ENCODE results near the gene C1orf116. TPM values are rescaled to one million over a fixed set of nuclear protein-coding genes. Genes with fewer than 3 reads are reported as not detected.

Gene C1orf116
- total RNA-seq, 2 experiments from 2014 or later: not detected

DNA sequence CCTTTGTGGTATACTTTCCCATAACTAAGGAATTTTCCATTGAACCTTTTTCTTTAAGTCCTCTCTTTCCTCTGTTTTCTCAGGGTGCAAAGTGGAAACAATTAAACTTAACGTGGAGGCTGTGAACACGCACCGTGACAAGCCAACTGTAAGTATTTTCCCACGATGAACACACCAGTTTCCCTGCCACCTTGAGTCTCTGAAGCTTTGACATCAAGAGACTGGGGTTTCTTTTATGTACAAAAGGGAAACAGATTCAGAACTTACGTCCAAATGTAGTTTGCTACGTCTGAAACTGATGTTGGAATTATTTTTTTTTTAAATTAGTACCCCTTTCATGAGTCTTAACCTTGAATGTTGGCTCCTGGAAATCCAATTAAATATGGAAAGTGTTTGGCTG is 38.9 kb upstream of the C1orf116 start:
- no peaks in the 10 kb centered on the region for H3K36me3 Mint-ChIP-seq
- ChIA-PET CTCF (interaction anchor here (0.5 to 1.3 kb wide), 4 partner anchors 12 to 177 kb away, joined by 3 to 4 read pairs (median 4); no protein-coding TSS in a partner anchor), POLR2A (no interaction called here)
- H3K4me1 Mint-ChIP-seq (ENCODE audit: low read depth): peaks cover 7% of the 10 kb centered on the region
- H3K9me3 Mint-ChIP-seq: no peaks in the 10 kb centered on the region
- no peak for DNase-seq
- H3K27me3 Mint-ChIP-seq: peaks cover 1% of the 10 kb centered on the region
- H3K4me3 Mint-ChIP-seq: no peak overlapping the region
- intact Hi-C loops (cut with micrococcal nuclease): no loop called here
- no peak overlapping the region for H3K27ac Mint-ChIP-seq

DNA sequence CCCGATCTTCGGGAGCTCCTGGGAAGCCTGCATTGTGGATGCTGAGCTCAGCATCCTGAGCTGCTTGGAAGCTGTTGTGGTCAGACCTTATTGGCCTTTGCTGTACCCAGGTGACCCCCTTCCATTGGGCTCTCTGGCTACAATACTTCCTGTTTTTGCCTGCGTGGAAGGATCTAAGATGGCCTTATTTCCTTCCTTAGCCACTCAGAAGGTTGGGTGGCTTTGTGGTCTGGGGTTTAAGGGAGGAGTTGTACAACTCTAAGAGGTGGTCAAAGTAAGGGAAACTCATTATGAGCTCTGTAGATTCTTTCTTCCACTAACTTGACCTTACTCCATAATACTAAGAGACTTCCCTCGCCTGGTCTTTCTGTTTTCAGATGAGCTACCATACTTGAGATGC is 38.3 kb upstream of the C1orf116 start:
- Mint-ChIP-seq H3K4me3 (no peak overlapping the region), H3K27me3 (peaks cover 1% of the 10 kb centered on the region), H3K27ac (no peak overlapping the region), H3K4me1 (ENCODE audit: low read depth) (peaks cover 7% of the 10 kb centered on the region), H3K36me3 (no peaks in the 10 kb centered on the region), H3K9me3 (no peaks in the 10 kb centered on the region)
- no peak for DNase-seq
- CTCF ChIA-PET: interaction anchor here (0.7 to 2.2 kb wide), 4 partner anchors 11 to 178 kb away, joined by 3 to 6 read pairs (median 4); no protein-coding TSS in a partner anchor
- intact Hi-C loops (cut with micrococcal nuclease): no loop called here
- POLR2A ChIA-PET: no interaction called here

GRCh38 chr1:207069858-207070506 is 37.4 kb upstream of the C1orf116 start:
- H3K9me3 Mint-ChIP-seq: no peaks in the 10 kb centered on the region
- DNase-seq: no peak
- no peaks in the 10 kb centered on the region for H3K27me3 Mint-ChIP-seq
- CTCF ChIA-PET: interaction anchor here (2.2 kb wide), 1 partner anchor 20 kb away, joined by 6 read pairs; no protein-coding TSS in a partner anchor
- intact Hi-C loops (cut with micrococcal nuclease): no loop called here
- H3K4me3 Mint-ChIP-seq: no peak overlapping the region
- no peaks in the 10 kb centered on the region for H3K36me3 Mint-ChIP-seq
- H3K27ac Mint-ChIP-seq: no peak overlapping the region
- H3K4me1 Mint-ChIP-seq (ENCODE audit: low read depth): peaks cover 7% of the 10 kb centered on the region
- POLR2A ChIA-PET: no interaction called here

GRCh38 chr1:207069061-207069460 is 36.5 kb upstream of the C1orf116 start:
- peaks cover 7% of the 10 kb centered on the region for H3K4me1 Mint-ChIP-seq (ENCODE audit: low read depth)
- H3K4me3 Mint-ChIP-seq: no peak overlapping the region
- H3K27ac Mint-ChIP-seq: no peak overlapping the region
- ChIA-PET CTCF (interaction anchor here (2.2 kb wide), 1 partner anchor 19 kb away, joined by 6 read pairs; no protein-coding TSS in a partner anchor), POLR2A (no interaction called here)
- no peak for DNase-seq
- no peaks in the 10 kb centered on the region for H3K9me3 Mint-ChIP-seq
- no peaks in the 10 kb centered on the region for H3K36me3 Mint-ChIP-seq
- intact Hi-C loops (cut with micrococcal nuclease): no loop called here
- no peaks in the 10 kb centered on the region for H3K27me3 Mint-ChIP-seq

DNA sequence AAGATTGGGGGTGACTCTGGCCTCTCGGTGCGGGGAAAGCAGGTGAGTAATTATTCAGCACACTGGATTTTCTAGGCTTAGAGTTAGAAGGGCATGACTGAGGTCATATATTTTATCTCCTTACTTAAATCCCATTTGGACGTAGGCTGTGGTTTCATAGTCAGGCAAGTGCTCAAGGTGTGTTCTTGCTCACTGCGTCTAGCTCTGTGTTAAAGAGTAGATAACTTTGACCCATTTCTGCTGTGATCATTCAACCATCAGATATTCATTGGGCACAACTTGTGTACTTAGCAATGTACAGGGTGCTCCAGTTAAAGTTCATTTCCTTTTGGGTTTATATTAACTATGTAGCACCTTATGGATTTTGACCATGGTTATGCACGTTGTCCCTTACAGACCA is 35.1 kb upstream of the C1orf116 start:
- no peak overlapping the region for H3K27ac Mint-ChIP-seq
- no peak for DNase-seq
- ChIA-PET CTCF (interaction anchor here (0.7 to 1.1 kb wide), 2 partner anchors 333 to 337 kb away, joined by 3 read pairs; no protein-coding TSS in a partner anchor), POLR2A (interaction anchor here (0.6 kb wide), 1 partner anchor 23 kb away, joined by 3 read pairs; no protein-coding TSS in a partner anchor)
- no peaks in the 10 kb centered on the region for H3K27me3 Mint-ChIP-seq
- no peak overlapping the region for H3K4me3 Mint-ChIP-seq
- H3K4me1 Mint-ChIP-seq (ENCODE audit: low read depth): peaks cover 7% of the 10 kb centered on the region
- H3K36me3 Mint-ChIP-seq: no peaks in the 10 kb centered on the region
- no peaks in the 10 kb centered on the region for H3K9me3 Mint-ChIP-seq
- intact Hi-C loops (cut with micrococcal nuclease): no loop called here

DNA sequence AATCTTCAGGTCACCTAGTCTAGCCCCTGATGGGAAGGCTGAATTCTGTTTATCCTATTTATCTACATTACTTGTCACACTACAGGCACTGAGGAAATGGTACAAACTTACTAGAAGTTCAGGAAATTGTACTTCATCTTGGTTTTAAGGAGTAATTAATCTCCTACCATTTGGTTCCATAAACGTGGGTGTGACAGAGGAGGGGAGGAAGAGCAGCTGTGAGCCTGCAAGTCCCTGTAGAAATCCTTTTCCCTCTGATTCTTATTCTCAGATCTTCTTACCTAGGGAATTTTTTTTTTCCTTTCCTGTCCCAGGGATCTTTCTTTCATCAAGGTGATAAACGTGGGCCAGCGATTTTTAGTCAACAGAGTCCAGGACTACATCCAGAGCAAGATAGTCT is 34.6 kb upstream of the C1orf116 start:
- H3K36me3 Mint-ChIP-seq: no peaks in the 10 kb centered on the region
- H3K4me3 Mint-ChIP-seq: no peak overlapping the region
- H3K9me3 Mint-ChIP-seq: no peaks in the 10 kb centered on the region
- no peaks in the 10 kb centered on the region for H3K27me3 Mint-ChIP-seq
- H3K4me1 Mint-ChIP-seq (ENCODE audit: low read depth): peaks cover 7% of the 10 kb centered on the region
- CTCF ChIA-PET: no interaction called here
- no peak overlapping the region for H3K27ac Mint-ChIP-seq
- POLR2A ChIA-PET: no interaction called here
- no peak for DNase-seq
- intact Hi-C loops (cut with micrococcal nuclease): no loop called here

DNA sequence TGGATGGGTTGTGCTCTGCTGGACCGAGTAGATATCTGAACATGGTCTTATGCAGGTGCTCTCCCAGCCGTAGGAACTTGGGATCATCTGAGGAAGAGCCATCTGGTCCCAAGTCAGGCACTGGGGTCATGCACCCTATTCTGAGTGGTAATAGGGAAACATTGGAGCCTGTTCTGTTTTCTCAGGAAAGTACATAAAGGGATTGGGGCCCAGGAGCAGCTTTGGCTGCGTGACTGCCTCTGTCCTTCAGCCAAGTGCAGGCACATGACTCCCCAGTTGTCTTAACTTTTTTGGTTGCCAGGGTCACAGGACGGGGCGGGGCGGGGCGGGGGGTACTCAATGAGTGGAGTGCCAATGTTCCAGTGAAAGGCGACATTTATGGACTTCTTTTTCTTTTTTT is 32.0 kb upstream of the C1orf116 start:
- ChIA-PET CTCF (no interaction called here), POLR2A (no interaction called here)
- no peaks in the 10 kb centered on the region for H3K9me3 Mint-ChIP-seq
- DNase-seq: no peak
- no peak overlapping the region for H3K27ac Mint-ChIP-seq
- no peaks in the 10 kb centered on the region for H3K27me3 Mint-ChIP-seq
- H3K36me3 Mint-ChIP-seq: no peaks in the 10 kb centered on the region
- H3K4me3 Mint-ChIP-seq: no peak overlapping the region
- intact Hi-C loops (cut with micrococcal nuclease): no loop called here
- H3K4me1 Mint-ChIP-seq (ENCODE audit: low read depth): no peaks in the 10 kb centered on the region

DNA sequence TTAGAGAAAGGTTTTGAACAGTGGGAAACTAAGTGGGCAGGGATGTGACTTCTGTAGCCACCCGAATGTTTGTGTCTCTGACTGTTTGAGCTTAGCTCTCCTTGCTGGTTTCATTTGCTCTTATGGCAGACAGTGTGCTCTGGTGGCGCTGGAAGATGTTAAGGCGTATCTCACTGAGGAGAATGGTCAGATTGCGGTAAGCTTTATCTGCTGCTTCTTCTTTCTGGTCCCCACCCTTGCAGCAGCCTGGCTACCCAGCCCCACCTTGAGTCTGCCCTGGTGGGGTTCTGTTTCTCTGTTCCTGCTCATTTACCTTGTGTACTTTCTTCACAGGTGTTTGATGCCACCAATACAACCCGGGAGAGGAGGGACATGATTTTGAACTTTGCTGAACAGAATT is 30.5 kb upstream of the C1orf116 start:
- no peaks in the 10 kb centered on the region for H3K9me3 Mint-ChIP-seq
- ChIA-PET POLR2A (no interaction called here), CTCF (no interaction called here)
- intact Hi-C loops (cut with micrococcal nuclease): no loop called here
- H3K36me3 Mint-ChIP-seq: no peaks in the 10 kb centered on the region
- H3K27ac Mint-ChIP-seq: no peak overlapping the region
- no peaks in the 10 kb centered on the region for H3K4me1 Mint-ChIP-seq (ENCODE audit: low read depth)
- no peak for DNase-seq
- H3K4me3 Mint-ChIP-seq: no peak overlapping the region
- H3K27me3 Mint-ChIP-seq: no peaks in the 10 kb centered on the region

DNA sequence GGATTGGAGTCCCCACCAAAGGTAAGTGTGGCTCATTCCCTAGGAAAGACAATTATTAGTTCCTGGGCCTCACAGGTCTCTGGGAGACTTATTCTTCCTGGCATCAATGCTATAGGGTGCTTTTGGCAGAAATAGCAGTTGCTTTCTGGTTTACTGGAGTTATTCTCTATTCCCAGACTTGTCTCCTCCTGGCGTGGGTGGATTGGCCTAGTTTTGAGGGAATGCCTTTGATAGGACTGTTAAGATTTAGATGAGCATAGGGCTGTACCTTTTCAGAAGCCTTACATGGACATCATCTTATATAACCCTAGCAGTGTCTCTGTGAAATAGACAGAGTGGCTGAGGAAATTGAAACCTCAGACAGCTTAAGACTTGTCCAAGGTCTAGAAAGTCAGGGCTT is 29.5 kb upstream of the C1orf116 start:
- H3K27me3 Mint-ChIP-seq: no peaks in the 10 kb centered on the region
- no peaks in the 10 kb centered on the region for H3K9me3 Mint-ChIP-seq
- no peaks in the 10 kb centered on the region for H3K36me3 Mint-ChIP-seq
- ChIA-PET POLR2A (no interaction called here), CTCF (no interaction called here)
- H3K4me1 Mint-ChIP-seq (ENCODE audit: low read depth): no peaks in the 10 kb centered on the region
- intact Hi-C loops (cut with micrococcal nuclease): no loop called here
- no peak overlapping the region for H3K27ac Mint-ChIP-seq
- no peak overlapping the region for H3K4me3 Mint-ChIP-seq
- no peak for DNase-seq

- DNase-seq: no peak
- Mint-ChIP-seq H3K4me3 (no peak overlapping the region), H3K36me3 (no peaks in the 10 kb centered on the region), H3K9me3 (no peaks in the 10 kb centered on the region), H3K27me3 (no peaks in the 10 kb centered on the region), H3K27ac (no peak overlapping the region), H3K4me1 (ENCODE audit: low read depth) (no peaks in the 10 kb centered on the region)
- intact Hi-C loops (cut with micrococcal nuclease): no loop called here
- ChIA-PET POLR2A (no interaction called here), CTCF (interaction anchor here (0.8 to 1.6 kb wide), 4 partner anchors 11 to 344 kb away, joined by 3 to 7 read pairs (median 4); no protein-coding TSS in a partner anchor)
Observed at GRCh38 chr1:207060596-207060995, 28.0 kb upstream of the C1orf116 start.

DNA sequence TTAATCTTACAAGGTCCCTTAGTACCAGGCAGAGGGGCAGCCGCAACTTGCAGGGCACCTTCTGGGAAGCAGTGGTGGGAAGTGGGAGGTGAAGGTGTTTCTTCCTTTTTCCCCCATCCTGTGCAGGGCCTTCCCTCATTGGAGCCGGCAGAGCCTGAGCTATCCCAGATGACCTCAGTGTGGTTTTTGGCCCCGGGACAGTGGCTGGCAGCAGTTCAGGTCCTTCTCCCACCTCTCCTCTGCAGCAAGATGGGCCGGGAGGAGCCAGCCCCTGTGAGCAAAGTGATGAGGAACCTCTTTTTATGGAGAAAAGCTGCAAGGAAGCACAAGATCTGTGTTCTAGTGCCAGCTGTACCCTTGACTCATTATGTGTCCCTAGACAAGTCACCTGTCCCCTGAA is 27.3 kb upstream of the C1orf116 start:
- no peaks in the 10 kb centered on the region for H3K27me3 Mint-ChIP-seq
- no peaks in the 10 kb centered on the region for H3K36me3 Mint-ChIP-seq
- intact Hi-C loops (cut with micrococcal nuclease): no loop called here
- DNase-seq: no peak
- no peak overlapping the region for H3K27ac Mint-ChIP-seq
- ChIA-PET CTCF (interaction anchor here (0.8 to 1.6 kb wide), 5 partner anchors 10 to 345 kb away, joined by 3 to 7 read pairs (median 4); no protein-coding TSS in a partner anchor), POLR2A (no interaction called here)
- H3K9me3 Mint-ChIP-seq: no peaks in the 10 kb centered on the region
- no peak overlapping the region for H3K4me3 Mint-ChIP-seq
- no peaks in the 10 kb centered on the region for H3K4me1 Mint-ChIP-seq (ENCODE audit: low read depth)

DNA sequence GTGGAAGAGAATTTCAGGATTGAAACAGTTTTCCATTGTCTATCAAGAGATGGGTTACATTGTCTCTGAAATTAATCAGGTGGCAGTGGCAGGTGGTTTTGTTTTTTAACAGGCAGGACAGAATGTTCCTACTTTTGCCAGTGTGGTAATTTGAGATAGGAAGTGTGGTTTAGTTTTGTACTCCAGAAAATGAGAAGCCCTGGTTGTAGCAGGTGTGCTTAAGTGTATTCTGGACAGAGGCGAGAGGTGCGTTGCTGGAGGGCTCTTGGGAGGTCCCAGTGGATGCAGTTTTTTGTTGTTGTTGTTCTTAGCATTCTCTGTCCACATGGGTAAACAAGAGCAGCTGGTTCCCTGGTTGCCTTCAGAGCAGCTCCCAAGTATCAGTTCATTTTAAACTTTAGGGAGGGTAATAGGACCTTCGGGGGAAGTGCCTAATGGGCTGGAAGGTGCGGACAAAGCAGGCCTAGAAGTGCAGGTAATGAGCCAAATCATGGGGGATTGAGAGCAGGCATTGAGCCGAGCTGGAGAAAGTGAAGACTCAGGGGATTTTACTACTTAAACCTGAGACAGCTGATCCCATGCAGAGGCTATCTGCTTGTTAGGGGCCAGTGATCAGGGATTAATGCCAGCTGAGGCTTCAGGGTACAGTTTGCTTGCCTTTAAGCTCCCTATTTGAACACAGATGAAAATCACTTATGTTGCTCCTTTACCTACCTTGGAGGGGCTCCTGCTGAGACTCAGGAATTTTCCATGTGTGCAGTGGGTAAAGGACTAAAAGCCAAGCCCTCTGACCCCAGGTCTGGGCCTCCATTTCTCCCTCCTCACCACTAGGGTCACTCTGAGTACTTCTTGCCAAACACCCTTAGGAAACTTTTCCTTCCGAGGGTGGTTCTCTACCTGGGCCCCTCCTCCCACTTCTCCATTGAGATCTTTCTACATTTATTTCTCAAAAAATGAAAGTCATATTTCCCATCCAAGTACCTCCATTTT is 26.6 kb upstream of the C1orf116 start:
- ChIA-PET CTCF (interaction anchor here (0.8 to 1.2 kb wide), 3 partner anchors 9 to 25 kb away, joined by 3 to 4 read pairs (median 3); no protein-coding TSS in a partner anchor), POLR2A (no interaction called here)
- Mint-ChIP-seq H3K4me3 (no peak overlapping the region), H3K9me3 (no peaks in the 10 kb centered on the region), H3K4me1 (ENCODE audit: low read depth) (no peaks in the 10 kb centered on the region), H3K36me3 (no peaks in the 10 kb centered on the region), H3K27me3 (no peaks in the 10 kb centered on the region), H3K27ac (no peak overlapping the region)
- no peak for DNase-seq
- intact Hi-C loops (cut with micrococcal nuclease): no loop called here
